GM12878 (cell line): Measurements from ENCODE around the gene NGF. TPM values are rescaled to one million over a fixed set of nuclear protein-coding genes. Genes with fewer than 3 reads are reported as not detected.

ENCODE experiments used
- ATAC-seq: fragments of 200-7000 bp; cut with Tn5 transposase; 3 replicates; pipeline ENCODE4 v1.9.1; 2020; ENCODE audit warnings: mild to moderate bottlenecking, moderate library complexity
- BruUV-seq: library from RNA; stranded (reverse); fragments of 400-500 nt; replicated peaks from 2 replicates; lab custom pipeline; 2021; lab: Mats Ljungman, UMichigan
- CTCF ChIA-PET: fragments of 300-600 bp; sonication (Branson Sonifier 250); formaldehyde crosslinking; extraction: SDS; loops from one replicate; lab custom pipeline; 2021; ENCODE audit warnings: inconsistent platforms; lab: Yijun Ruan, JAX
- POLR2A ChIA-PET: fragments of 350-600 bp; formaldehyde crosslinking; extraction: SDS; loops from one replicate; lab custom pipeline; 2021; ENCODE audit warnings: inconsistent platforms; lab: Charles Lee
- RAD21 ChIA-PET: fragments of 300-600 bp; sonication (Branson Sonifier 250); formaldehyde crosslinking; loops from one replicate; lab custom pipeline; 2023; ENCODE audit warnings: antibody characterized with exemption; ENCODE audit not compliant: unreplicated experiment; lab: Charles Lee
- SMC1A ChIA-PET: fragments of 300-600 bp; sonication (Branson Sonifier 250); formaldehyde crosslinking; loops from one replicate; lab custom pipeline; 2023; ENCODE audit not compliant: unreplicated experiment, uncharacterized antibody; lab: Charles Lee
- DNase-seq: peaks from one replicate; pipeline ENCODE4 v3.0.0-alpha.2; 2011; ENCODE audit warnings: low read depth, low spot score
- FAIRE-seq: peaks from 3 replicates; lab custom pipeline; 2011; peaks lifted over from hg19 to GRCh38; lab: Jason Lieb, UNC
- H2AFZ ChIP-seq: 2 replicates; pipeline ENCODE4 v1.6.0; 2011; ENCODE audit warnings: low read depth, low read length, control low read depth; ENCODE audit not compliant: control insufficient read depth
- H3K27ac ChIP-seq: 2 replicates; pipeline ENCODE4 v1.5.1; 2011; ENCODE audit warnings: control low read depth; ENCODE audit not compliant: control insufficient read depth, insufficient read depth
- H3K27me3 ChIP-seq, 2 experiments: replicated peaks in 1 of 2; 2 replicates each; pipeline versions ENCODE4 v1.6.0 to v1.6.1; 2011; ENCODE audit warnings: low read length in 1 of 2; ENCODE audit not compliant: control insufficient read depth in 2 of 2, insufficient read depth in 2 of 2
- H3K36me3 ChIP-seq, 2 experiments: 2 replicates each; pipeline ENCODE4 v1.5.1; 2011; ENCODE audit warnings: low read length in 1 of 2; ENCODE audit not compliant: control insufficient read depth in 2 of 2, insufficient read depth in 2 of 2
- H3K4me1 ChIP-seq: 2 replicates; pipeline ENCODE4 v1.6.1; 2011; ENCODE audit warnings: mild to moderate bottlenecking, low read length, moderate library complexity, mixed read lengths; ENCODE audit not compliant: control insufficient read depth, insufficient read depth
- H3K4me2 ChIP-seq: 2 replicates; pipeline ENCODE4 v1.6.0; 2011; ENCODE audit warnings: control low read depth; ENCODE audit not compliant: control insufficient read depth, insufficient read depth
- H3K4me3 ChIP-seq: fragments of 200-600 bp; sonication (generic); 2 replicates; pipeline ENCODE4 v1.5.1; 2016
- H3K79me2 ChIP-seq: 2 replicates; pipeline ENCODE4 v1.6.0; 2011; ENCODE audit warnings: low read length; ENCODE audit not compliant: control insufficient read depth, insufficient read depth
- H3K9ac ChIP-seq: 2 replicates; pipeline ENCODE4 v1.8.0; 2011; ENCODE audit warnings: low read length, control low read depth, mixed read lengths; ENCODE audit not compliant: control insufficient read depth, insufficient read depth
- H3K9me3 ChIP-seq: replicated peaks from 3 replicates; pipeline ENCODE4 v1.5.1; 2011; ENCODE audit warnings: mild to moderate bottlenecking, low read length; ENCODE audit not compliant: control insufficient read depth, insufficient read depth
- H4K20me1 ChIP-seq: 2 replicates; pipeline ENCODE4 v1.6.0; 2011; ENCODE audit not compliant: control insufficient read depth, insufficient read depth
- ATF2 ChIP-seq: IDR thresholded peaks from 2 replicates; pipeline ENCODE4 v1.6.1; 2012; ENCODE audit warnings: low read length, inconsistent platforms
- CHD1 ChIP-seq: IDR thresholded peaks from 2 replicates; pipeline ENCODE4 v1.6.1; 2012; ENCODE audit warnings: low read depth, low read length, improper control_type of control experiment
- CREB1 ChIP-seq: IDR thresholded peaks from 2 replicates; pipeline ENCODE4 v1.6.1; 2012; ENCODE audit warnings: low read depth, mild to moderate bottlenecking, inconsistent platforms
- MEF2B ChIP-seq: fragments of 450-650 bp; IDR thresholded peaks from 2 replicates; pipeline ENCODE4 v1.6.1; 2018; ENCODE audit warnings: mild to moderate bottlenecking, moderate library complexity; ENCODE audit not compliant: partially characterized antibody, poor library complexity, severe bottlenecking
- NFYA ChIP-seq: IDR thresholded peaks from 2 replicates; pipeline ENCODE4 v1.6.1; 2011; ENCODE audit warnings: low read depth, mild to moderate bottlenecking, low read length, improper control_type of control experiment, borderline replicate concordance
- NKRF ChIP-seq: fragments of 450-650 bp; conservative IDR thresholded peaks from 2 replicates; pipeline ENCODE4 v1.6.1; 2017; ENCODE audit warnings: mild to moderate bottlenecking, moderate library complexity
- NR2C1 ChIP-seq: fragments of 450-650 bp; IDR thresholded peaks from 2 replicates; pipeline ENCODE4 v1.6.1; 2017; ENCODE audit warnings: antibody characterized with exemption, mild to moderate bottlenecking, moderate library complexity
- NRF1 ChIP-seq: conservative IDR thresholded peaks from 2 replicates; pipeline ENCODE4 v1.6.1; 2011; ENCODE audit warnings: mild to moderate bottlenecking, low read depth, low read length, improper control_type of control experiment
- ZBED1 ChIP-seq: IDR thresholded peaks from 2 replicates; pipeline ENCODE4 v1.6.1; 2016; ENCODE audit warnings: borderline replicate concordance
- ZNF24 ChIP-seq: fragments of 450-650 bp; IDR thresholded peaks from 2 replicates; pipeline ENCODE4 v1.6.1; 2017; ENCODE audit warnings: antibody characterized with exemption, mild to moderate bottlenecking
- ZNF622 ChIP-seq: fragments of 450-650 bp; IDR thresholded peaks from 2 replicates; pipeline ENCODE4 v1.6.1; 2017; ENCODE audit warnings: mild to moderate bottlenecking, inconsistent platforms
- WGBS: methylation state at CpG from one replicate; pipeline ENCODE4 v1.1.6; 2016; ENCODE audit warnings: low lambda C conversion rate; ENCODE audit not compliant: insufficient replicate concordance, insufficient coverage; ENCODE audit errors: missing lambda C conversion rate; 5-methylcytosine and 5-hydroxymethylcytosine counted together
- in situ Hi-C: fragments of 300-500 bp; cut with MboI; formaldehyde crosslinking; loops from 9 replicates; pipeline ENCODE4 v1.14.3; 2018; ENCODE audit warnings: mixed read lengths
- intact Hi-C: fragments of 100-400 bp; cut with micrococcal nuclease; formaldehyde crosslinking; loops from one replicate; pipeline ENCODE4 v1.14.2; 2022; ENCODE audit not compliant: unreplicated experiment
- polyA plus RNA-seq, 11 experiments: library from polyadenylated mRNA; depleted of rRNA in 4 of 11; unstranded in 6 of 11; stranded (reverse) in 5 of 11; fragments of >200 nt; fragmentation: Nextera tagmentation in 4 of 11; fragmentation: Illumina TruSeq in 1 of 11; extraction: Ambion mirVana in 4 of 11; extraction: Trizol in 1 of 11; gene quantifications; 1 replicate in 1 of 11; 2 replicates in 10 of 11; pipeline versions ENCODE4 v1.2.1 to v1.2.3, GENCODE V29; 2011 to 2016; ENCODE audit warnings: inconsistent platforms in 2 of 11, missing spikeins in 2 of 11, low read depth in 1 of 11
- total RNA-seq, 4 experiments: library from RNA; depleted of rRNA in 3 of 4; stranded (reverse); fragments of >200 nt in 3 of 4; fragmentation: Illumina TruSeq in 1 of 4; extraction: Trizol in 1 of 4; gene quantifications; 2 replicates each; pipeline versions ENCODE4 v1.2.1 to v1.2.3, GENCODE V29; 2013 to 2021

NGF gene
- total and polyA plus RNA-seq, 10 of the 15 experiments (the other 5 are each of a cell fraction or from before 2014, with no cell fraction given) = not detected

DNA sequence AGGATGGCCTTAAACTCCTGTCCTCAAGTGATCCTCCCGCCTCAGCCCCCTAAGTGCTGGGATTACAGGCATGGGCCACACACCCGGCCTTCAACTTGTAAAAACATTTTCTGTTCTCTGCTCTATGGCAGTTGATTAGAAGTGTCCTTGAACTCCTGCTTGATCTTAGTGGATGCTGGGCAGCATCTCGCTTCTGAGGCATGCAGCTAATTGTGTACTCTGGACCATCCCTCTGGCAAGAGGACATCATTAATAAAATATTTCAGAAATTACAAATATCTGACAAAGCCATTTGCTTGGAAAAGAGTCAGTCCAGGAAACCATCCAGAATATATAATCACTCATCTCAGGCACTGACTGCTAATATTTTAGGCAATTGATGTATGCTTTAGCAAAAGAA is 8.1 kb downstream of the NGF start:
- H3K27me3 ChIP-seq = peaks cover 0 to 2% of the 10 kb centered on the region in 2 experiments; a peak in 1 of 4 replicates
- FAIRE-seq (no peak), ATAC-seq (no peak), DNase-seq (no peak)
- no peak overlapping the region for H3K4me3 ChIP-seq
- H3K4me1 ChIP-seq = no peaks in the 10 kb centered on the region
- H3K36me3 ChIP-seq = no peaks in the 10 kb centered on the region
- ChIA-PET SMC1A (no interaction called here), CTCF (no interaction called here), POLR2A (no interaction called here), RAD21 (no interaction called here)
- no peak for TF ChIP-seq NKRF
- TF ChIP-seq CREB1 = no peak
- no peak for TF ChIP-seq NR2C1
- TF ChIP-seq CHD1 = no peak
- no peak for TF ChIP-seq MEF2B
- no peak for TF ChIP-seq NRF1
- TF ChIP-seq NFYA = no peak
- TF ChIP-seq ATF2 = no peak
- no peak for TF ChIP-seq ZBED1
- TF ChIP-seq ZNF622 = no peak
- TF ChIP-seq ZNF24 = no peak
- no peak overlapping the region for H3K4me2 ChIP-seq
- intact Hi-C loops = no loop called here
- H2AFZ ChIP-seq = no peak overlapping the region
- H4K20me1 ChIP-seq = no peaks in the 10 kb centered on the region
- H3K27ac ChIP-seq = no peak overlapping the region
- 15% methylated on average over 3 of the region's 3 CpGs for WGBS
- no TSS peak for BruUV-seq
- no peaks in the 10 kb centered on the region for H3K9me3 ChIP-seq
- in situ Hi-C loops = no loop called here
- no peak overlapping the region for H3K9ac ChIP-seq
- H3K79me2 ChIP-seq = no peaks in the 10 kb centered on the region
